Esophagus (tissue), 2 donors: ENCODE measurements around the gene FLVCR1. TPM values are rescaled to one million over a fixed set of nuclear protein-coding genes. Genes with fewer than 3 reads are reported as not detected.

Experiments used
- H3K27ac ChIP-seq, 2 donors: one replicate each; pipeline ENCODE4 v1.5.1; 2013; ENCODE audit warnings: low read depth in 2 of 2, mild to moderate bottlenecking in 2 of 2, inconsistent platforms in 1 of 2, low read length in 1 of 2, moderate library complexity in 1 of 2
- H3K27me3 ChIP-seq, 2 donors: one replicate each; pipeline ENCODE4 v1.6.1; 2013; ENCODE audit warnings: low read length in 2 of 2, control low read depth in 1 of 2, mild to moderate bottlenecking in 1 of 2; ENCODE audit not compliant: insufficient read depth in 2 of 2, control insufficient read depth in 1 of 2
- H3K36me3 ChIP-seq, 2 donors: one replicate each; pipeline ENCODE4 v1.6.1; 2013; ENCODE audit warnings: low read length in 1 of 2; ENCODE audit not compliant: control insufficient read depth in 2 of 2, insufficient read depth in 2 of 2
- H3K4me1 ChIP-seq, 2 donors: one replicate each; pipeline ENCODE4 v1.6.1; 2013; ENCODE audit warnings: low read length in 1 of 2; ENCODE audit not compliant: control insufficient read depth in 2 of 2, insufficient read depth in 2 of 2
- H3K4me3 ChIP-seq, 2 donors: one replicate each; pipeline ENCODE4 v1.5.1; 2013; ENCODE audit warnings: low read length in 2 of 2, mild to moderate bottlenecking in 2 of 2, low read depth in 1 of 2, moderate library complexity in 1 of 2
- H3K9me3 ChIP-seq, 2 donors: one replicate each; pipeline ENCODE4 v1.6.1; 2013; ENCODE audit warnings: mild to moderate bottlenecking in 2 of 2, low read depth in 1 of 2, low read length in 1 of 2, moderate library complexity in 1 of 2; ENCODE audit not compliant: control insufficient read depth in 2 of 2, insufficient read depth in 1 of 2
- WGBS, 2 donors: extraction: QIAGEN DNeasy Blood & Tissue Kit; methylation state at CpG; one replicate each; pipeline ENCODE4 v1.1.7; 2013; 5-methylcytosine and 5-hydroxymethylcytosine counted together
- polyA plus RNA-seq, 2 donors: library from polyadenylated mRNA; stranded (reverse); fragments of 200-250 nt; gene quantifications; one replicate each; pipeline ENCODE4 v1.2.3, GENCODE V29; 2013
- donor health status: healthy with polysubstance abuse.
- donor health status: Bipolar disorder and iron deficiency.

Gene FLVCR1
- polyA plus RNA-seq, 2 donors = 1.6 to 2.1 TPM

GRCh38 chr1:212941452-212941851 is 83.4 kb downstream of the FLVCR1 start:
- Histone ChIP-seq H3K4me3 (no peak overlapping the region), H3K27me3 (no peaks in the 10 kb centered on the region), H3K36me3 (no peaks in the 10 kb centered on the region), H3K9me3 (no peaks in the 10 kb centered on the region), H3K27ac (no peak overlapping the region), H3K4me1 (no peaks in the 10 kb centered on the region)
- WGBS, 2 donors = 91 to 95% methylated on average over 1 of the region's 1 CpG

- Histone ChIP-seq H3K36me3 (no peaks in the 10 kb centered on the region), H3K27me3 (no peaks in the 10 kb centered on the region), H3K27ac (no peak overlapping the region), H3K4me1 (no peaks in the 10 kb centered on the region), H3K9me3 (no peaks in the 10 kb centered on the region), H3K4me3 (no peak overlapping the region)
- 81 to 86% methylated on average over 6 of the region's 6 CpGs for WGBS, 2 donors
Observed at GRCh38 chr1:212942679-212943392, 84.8 kb downstream of the FLVCR1 start.

GRCh38 chr1:212943393-212943710 is 85.3 kb downstream of the FLVCR1 start:
- 79 to 87% methylated on average over 4 of the region's 4 CpGs for WGBS, 2 donors
- Histone ChIP-seq H3K9me3 (no peaks in the 10 kb centered on the region), H3K4me3 (no peak overlapping the region), H3K27ac (no peak overlapping the region), H3K27me3 (no peaks in the 10 kb centered on the region), H3K4me1 (no peaks in the 10 kb centered on the region), H3K36me3 (no peaks in the 10 kb centered on the region)

- Histone ChIP-seq H3K27me3 (no peaks in the 10 kb centered on the region), H3K4me3 (no peak overlapping the region), H3K4me1 (no peaks in the 10 kb centered on the region), H3K27ac (no peak overlapping the region), H3K9me3 (no peaks in the 10 kb centered on the region), H3K36me3 (no peaks in the 10 kb centered on the region)
- 87 to 88% methylated on average over 6 of the region's 6 CpGs for WGBS, 2 donors
Observed at GRCh38 chr1:212944229-212944901, 86.3 kb downstream of the FLVCR1 start.

GRCh38 chr1:212945056-212945455 is 87.0 kb downstream of the FLVCR1 start:
- no peaks in the 10 kb centered on the region for H3K36me3 ChIP-seq
- 74 to 91% methylated on average over 2 of the region's 2 CpGs for WGBS, 2 donors
- no peak overlapping the region for H3K27ac ChIP-seq

GRCh38 chr1:212945463-212946160 is 87.5 kb downstream of the FLVCR1 start:
- Histone ChIP-seq H3K4me1 (peaks cover 0 to 4% of the 10 kb centered on the region in 2 donors), H3K27me3 (no peaks in the 10 kb centered on the region), H3K36me3 (no peaks in the 10 kb centered on the region), H3K9me3 (no peaks in the 10 kb centered on the region), H3K4me3 (no peak overlapping the region), H3K27ac (no peak overlapping the region)
- 85 to 86% methylated on average over 4 of the region's 4 CpGs for WGBS, 2 donors

More at GRCh38 chr1:212945056-212945455, 87.0 kb downstream of the FLVCR1 start:
- H3K9me3 ChIP-seq = no peaks in the 10 kb centered on the region
- H3K4me3 ChIP-seq = no peak overlapping the region
- no peaks in the 10 kb centered on the region for H3K27me3 ChIP-seq
- peaks cover 0 to 2% of the 10 kb centered on the region in 2 donors for H3K4me1 ChIP-seq

GRCh38 chr1:212946872-212947271 is 88.8 kb downstream of the FLVCR1 start:
- Histone ChIP-seq H3K27me3 (no peaks in the 10 kb centered on the region), H3K4me1 (peaks cover 4% of the 10 kb centered on the region in 2 donors), H3K27ac (no peak overlapping the region), H3K4me3 (no peak overlapping the region), H3K9me3 (no peaks in the 10 kb centered on the region), H3K36me3 (no peaks in the 10 kb centered on the region)

Other genes with a start within 250 kb of the FLVCR1 start
- gene ATF3, start 249.5 kb upstream of the FLVCR1 start, polyA plus RNA-seq = 1 to 10 TPM; 4.7 to 9.2 TPM
- gene BATF3, start 158.4 kb upstream of the FLVCR1 start, polyA plus RNA-seq = 1 to 10 TPM; 1.7 to 1.8 TPM
- gene NSL1, start 66.5 kb upstream of the FLVCR1 start, polyA plus RNA-seq = 10 to 100 TPM in 1 of 2 donors, 1 to 10 TPM in 1; 4.7 to 11.1 TPM
- gene TATDN3, start 66.4 kb upstream of the FLVCR1 start, polyA plus RNA-seq = 1 to 10 TPM; 5.0 to 6.8 TPM
- not detected for gene SPATA45, start 10.6 kb upstream of the FLVCR1 start, polyA plus RNA-seq
- gene VASH2, start 92.3 kb downstream of the FLVCR1 start, polyA plus RNA-seq = under 1 TPM; 0.24 to 0.33 TPM
- 10 to 100 TPM in 1 of 2 donors, 1 to 10 TPM in 1; 8.2 to 10.7 TPM for gene ANGEL2, start 157.6 kb downstream of the FLVCR1 start, polyA plus RNA-seq
- 1 to 10 TPM; 2.2 to 3.8 TPM for gene RPS6KC1, start 193.0 kb downstream of the FLVCR1 start, polyA plus RNA-seq